Hepatocyte (in vitro differentiated cells): ENCODE measurements around the gene XXYLT1.

Experiments used
- CTCF ChIP-seq: fragments of 200-600 bp; sonication (generic); IDR thresholded peaks from 2 replicates; pipeline ENCODE4 v1.5.1; 2016; ENCODE audit warnings: antibody characterized with exemption, mild to moderate bottlenecking; ENCODE audit not compliant: poor library complexity
- EZH2 ChIP-seq: fragments of 200-600 bp; sonication (generic); IDR thresholded peaks from 2 replicates; pipeline ENCODE4 v1.6.1; 2016; ENCODE audit warnings: antibody characterized with exemption, mild to moderate bottlenecking, borderline replicate concordance

- no peak for TF ChIP-seq CTCF
- no peak for TF ChIP-seq EZH2
These were observed 137.5 kb downstream of the XXYLT1 start for GRCh38 chr3:195133462-195133861.
